Uterus (tissue), 4 donors: Measurements from ENCODE around the gene WDR59. TPM values are rescaled to one million over a fixed set of nuclear protein-coding genes. Genes with fewer than 3 reads are reported as not detected.
"Not testable (repeated sequence)": the region's sequence is repeated elsewhere in the genome, so short reads cannot be mapped to it uniquely, and the experiment has no call there.

Experiments used
- DNase-seq, 2 donors: peaks; one replicate each; pipeline ENCODE4 v3.0.0-alpha.2; 2019 to 2020
- H3K27ac ChIP-seq, 2 donors: fragments of 200-600 bp; sonication (generic); 1 replicate in 1 of 2; 2 replicates in 1 of 2; pipeline ENCODE4 v1.5.1; 2016 to 2018
- H3K27me3 ChIP-seq, 2 donors: fragments of 200-600 bp; sonication (generic); one replicate each; pipeline ENCODE4 v1.5.1; 2018 to 2019; ENCODE audit warnings: control low read depth in 1 of 2
- H3K36me3 ChIP-seq, 2 donors: fragments of 200-600 bp; sonication (generic); one replicate each; pipeline ENCODE4 v1.5.1; 2019; ENCODE audit warnings: control low read depth in 1 of 2
- H3K4me1 ChIP-seq, 2 donors: fragments of 200-600 bp; sonication (generic); one replicate each; pipeline ENCODE4 v1.5.1; 2018 to 2019; ENCODE audit warnings: control low read depth in 1 of 2
- H3K4me3 ChIP-seq, 2 donors: fragments of 200-600 bp; sonication (generic); 1 replicate in 1 of 2; 2 replicates in 1 of 2; pipeline ENCODE4 v1.5.1; 2018 to 2019; ENCODE audit warnings: mild to moderate bottlenecking in 1 of 2
- H3K9me3 ChIP-seq, 2 donors: fragments of 200-600 bp; sonication (generic); one replicate each; pipeline ENCODE4 v1.5.1; 2019; ENCODE audit warnings: control low read depth in 1 of 2
- CTCF ChIP-seq, 4 experiments: fragments of 200-600 bp in 2 of 4; fragments of 450-650 bp in 2 of 4; sonication (generic) in 2 of 4; IDR thresholded peaks; one replicate each; pipeline ENCODE4 v1.5.1; 2016 to 2019; ENCODE audit warnings: antibody characterized with exemption in 4 of 4, mild to moderate bottlenecking in 2 of 4, moderate library complexity in 1 of 4
- POLR2A ChIP-seq, 2 donors: fragments of 450-650 bp; IDR thresholded peaks; one replicate each; pipeline ENCODE4 v1.6.1; 2016; ENCODE audit warnings: antibody characterized with exemption in 2 of 2, mild to moderate bottlenecking in 1 of 2, moderate library complexity in 1 of 2
- intact Hi-C: fragments of 100-400 bp; cut with DNase I; formaldehyde crosslinking; loops from one replicate; pipeline ENCODE4 v1.15.1; 2023; ENCODE audit warnings: low total_unique reads
- total RNA-seq, 4 donors: library from RNA; depleted of rRNA in 3 of 4; stranded (reverse); fragments of >200 nt in 3 of 4; gene quantifications; one replicate each; pipeline versions ENCODE4 v1.1.0 to v1.2.4, GENCODE V29; 2014 to 2023
- donor health status: DM: yes; HTN: yes; CAD: no.

The WDR59 gene
- total RNA-seq, 4 donors from 2014 or later: 37.1 to 103 (median 65.0) TPM

- TF ChIP-seq POLR2A (IDR thresholded peaks at IDR 0.05): no peak
- no peak for TF ChIP-seq CTCF (IDR thresholded peaks at IDR 0.05)
- intact Hi-C loops: no loop called here
- no peak overlapping the region for H3K27ac ChIP-seq
Observed at GRCh38 chr16:74922150-74923138, 62.5 kb downstream of the WDR59 start.

GRCh38 chr16:74921051-74921450 lies 63.9 kb downstream of the WDR59 start:
- Histone ChIP-seq H3K36me3 (no peaks in the 10 kb centered on the region), H3K27me3 (no peaks in the 10 kb centered on the region), H3K9me3 (no peaks in the 10 kb centered on the region), H3K4me1 (no peaks in the 10 kb centered on the region), H3K4me3 (no peak overlapping the region), H3K27ac (no peak overlapping the region)
- intact Hi-C loops: no loop called here
- no peak for DNase-seq
- TF ChIP-seq POLR2A (IDR thresholded peaks at IDR 0.05): no peak
- no peak for TF ChIP-seq CTCF (IDR thresholded peaks at IDR 0.05)

More at GRCh38 chr16:74922150-74923138, 62.5 kb downstream of the WDR59 start:
- Histone ChIP-seq H3K9me3 (no peaks in the 10 kb centered on the region), H3K27me3 (no peaks in the 10 kb centered on the region), H3K4me1 (no peaks in the 10 kb centered on the region), H3K4me3 (no peak overlapping the region), H3K36me3 (no peaks in the 10 kb centered on the region)
- no peak for DNase-seq

- Histone ChIP-seq H3K27ac (no peak overlapping the region), H3K9me3 (peaks cover 0 to 5% of the 10 kb centered on the region in 2 donors), H3K36me3 (peaks cover 0 to 2% of the 10 kb centered on the region in 2 donors), H3K4me3 (no peak overlapping the region), H3K27me3 (no peaks in the 10 kb centered on the region), H3K4me1 (no peaks in the 10 kb centered on the region)
- DNase-seq: no peak
- TF ChIP-seq CTCF (IDR thresholded peaks at IDR 0.05) (no peak), POLR2A (IDR thresholded peaks at IDR 0.05) (no peak)
- intact Hi-C loops: no loop called here
Observed at GRCh38 chr16:74909665-74910064, 75.3 kb downstream of the WDR59 start.

- DNase-seq, H3K9me3 ChIP-seq, H3K36me3 ChIP-seq, intact Hi-C loops, H3K27me3 ChIP-seq, H3K27ac ChIP-seq, H3K4me3 ChIP-seq, H3K4me1 ChIP-seq: not testable (repeated sequence)
Observed at GRCh38 chr16:74908759-74909158, 76.2 kb downstream of the WDR59 start.

GRCh38 chr16:74903901-74904678 lies 80.8 kb downstream of the WDR59 start:
- no peak overlapping the region for H3K27ac ChIP-seq
- H3K4me3 ChIP-seq: no peak overlapping the region
- H3K36me3 ChIP-seq: peaks cover 0 to 2% of the 10 kb centered on the region in 2 donors
- H3K9me3 ChIP-seq: no peaks in the 10 kb centered on the region
- H3K27me3 ChIP-seq: no peaks in the 10 kb centered on the region
- TF ChIP-seq POLR2A (IDR thresholded peaks at IDR 0.05) (no peak), CTCF (IDR thresholded peaks at IDR 0.05) (no peak)
- H3K4me1 ChIP-seq: no peaks in the 10 kb centered on the region
- intact Hi-C loops: no loop called here
- DNase-seq: no peak
